Measurements from ENCODE around the gene PDE4D.

- TF ChIP-seq CTCF (IDR thresholded peaks at IDR 0.05) (no peak), EZH2 (IDR thresholded peaks at IDR 0.05) (no peak), EZH2phosphoT487 (IDR thresholded peaks at IDR 0.05) (no peak)
These were observed 469.0 kb downstream of the PDE4D start for GRCh38 chr5:59424515-59424914.

Measured in neural progenitor cell (in vitro differentiated cells).